GM19438 (cell line): ENCODE results near the gene ALG10B.

ENCODE experiments used
- ATAC-seq: cut with Tn5 transposase; IDR thresholded peaks from one replicate; pipeline ENCODE4 v1.9.1; 2021; ENCODE audit warnings: low read depth; ENCODE audit not compliant: unreplicated experiment

The ALG10B gene

GRCh38 chr12:38373784-38374183 is 57.2 kb downstream of the ALG10B start:
- no peak for ATAC-seq

- no peak for ATAC-seq
Measured at GRCh38 chr12:38374751-38375150, 58.2 kb downstream of the ALG10B start.
